Mesenchymal stem cell (in vitro differentiated cells and primary cell): ENCODE data around the gene SFMBT2.

Experiments
- DNase-seq: peaks from one replicate; pipeline ENCODE4 v3.0.0-alpha.2; 2013
- H2AFZ ChIP-seq: one replicate; pipeline ENCODE4 v1.6.1; 2013; ENCODE audit warnings: low read depth, mild to moderate bottlenecking, control low read depth, inconsistent platforms, low read length, moderate library complexity
- H2AK5ac ChIP-seq: 2 replicates; pipeline ENCODE4 v1.6.1; 2013; ENCODE audit warnings: low read length, moderate library complexity, mild to moderate bottlenecking, inconsistent platforms; ENCODE audit not compliant: severe bottlenecking
- H2BK120ac ChIP-seq: one replicate; pipeline ENCODE4 v1.6.1; 2013; ENCODE audit warnings: low read depth, mild to moderate bottlenecking, inconsistent platforms, low read length, moderate library complexity
- H2BK12ac ChIP-seq, 2 experiments: one replicate each; pipeline ENCODE4 v1.6.1; 2013; ENCODE audit warnings: inconsistent platforms in 2 of 2, low read length in 2 of 2, mild to moderate bottlenecking in 2 of 2, moderate library complexity in 2 of 2, control low read depth in 1 of 2
- H2BK15ac ChIP-seq: one replicate; pipeline ENCODE4 v1.6.1; 2013; ENCODE audit warnings: mild to moderate bottlenecking, low read depth, inconsistent platforms; ENCODE audit not compliant: poor library complexity, severe bottlenecking
- H2BK5ac ChIP-seq: 2 replicates; pipeline ENCODE4 v1.6.1; 2013; ENCODE audit warnings: low read depth, mild to moderate bottlenecking, low read length, control low read depth, inconsistent platforms; ENCODE audit not compliant: poor library complexity, severe bottlenecking
- H3K14ac ChIP-seq, 2 experiments: one replicate each; pipeline ENCODE4 v1.6.1; 2013; ENCODE audit warnings: inconsistent platforms in 2 of 2, low read length in 2 of 2, control low read depth in 1 of 2, mild to moderate bottlenecking in 1 of 2, moderate library complexity in 1 of 2
- H3K18ac ChIP-seq, 2 experiments: one replicate each; pipeline ENCODE4 v1.6.1; 2013; ENCODE audit warnings: inconsistent platforms in 2 of 2, low read length in 2 of 2, control low read depth in 1 of 2, low read depth in 1 of 2, mild to moderate bottlenecking in 1 of 2
- H3K23ac ChIP-seq, 2 experiments: one replicate each; pipeline ENCODE4 v1.6.1; 2013; ENCODE audit warnings: inconsistent platforms in 2 of 2, low read length in 2 of 2, mild to moderate bottlenecking in 2 of 2, moderate library complexity in 2 of 2, control low read depth in 1 of 2
- H3K27ac ChIP-seq: 2 replicates; pipeline ENCODE4 v1.5.1; 2013; ENCODE audit warnings: mild to moderate bottlenecking, moderate library complexity, low read length, control low read depth, inconsistent platforms; ENCODE audit not compliant: poor library complexity, severe bottlenecking
- H3K27me3 ChIP-seq, 2 experiments: 2 replicates each; pipeline versions ENCODE4 v1.6.1 to v1.7.0; 2013; ENCODE audit warnings: low read length in 2 of 2, mild to moderate bottlenecking in 2 of 2, moderate library complexity in 2 of 2, control low read depth in 1 of 2, inconsistent platforms in 1 of 2; ENCODE audit not compliant: control insufficient read depth in 1 of 2, insufficient read depth in 1 of 2
- H3K36me3 ChIP-seq, 2 experiments: 2 replicates each; pipeline versions ENCODE4 v1.6.1 to v1.7.0; 2013; ENCODE audit warnings: low read length in 2 of 2, control low read depth in 1 of 2, inconsistent platforms in 1 of 2, low read depth in 1 of 2, mild to moderate bottlenecking in 1 of 2; ENCODE audit not compliant: insufficient read depth in 2 of 2, control insufficient read depth in 1 of 2
- H3K4ac ChIP-seq, 2 experiments: one replicate each; pipeline ENCODE4 v1.6.1; 2013; ENCODE audit warnings: inconsistent platforms in 2 of 2, low read length in 2 of 2, mild to moderate bottlenecking in 2 of 2, moderate library complexity in 2 of 2, control low read depth in 1 of 2, low read depth in 1 of 2
- H3K4me1 ChIP-seq: 2 replicates; pipeline ENCODE4 v1.6.1; 2013; ENCODE audit warnings: low read depth, low read length, control low read depth; ENCODE audit not compliant: control insufficient read depth, insufficient read depth
- H3K4me2 ChIP-seq: 2 replicates; pipeline ENCODE4 v1.6.1; 2013; ENCODE audit warnings: low read length, mild to moderate bottlenecking, inconsistent platforms; ENCODE audit not compliant: poor library complexity, severe bottlenecking
- H3K4me3 ChIP-seq, 2 experiments: 2 replicates each; pipeline versions ENCODE4 v1.5.1 to v1.7.0; 2013; ENCODE audit warnings: low read length in 2 of 2, mild to moderate bottlenecking in 2 of 2, control low read depth in 1 of 2, low read depth in 1 of 2; ENCODE audit not compliant: insufficient read depth in 1 of 2
- H3K79me1 ChIP-seq: replicated peaks from 2 replicates; pipeline ENCODE4 v1.6.1; 2013; ENCODE audit warnings: mild to moderate bottlenecking, control low read depth, low read length, inconsistent platforms; ENCODE audit not compliant: poor library complexity, severe bottlenecking
- H3K9ac ChIP-seq: 2 replicates; pipeline ENCODE4 v1.7.0; 2013; ENCODE audit warnings: mild to moderate bottlenecking, low read length, moderate library complexity
- H3K9me3 ChIP-seq: 2 replicates; pipeline ENCODE4 v1.7.0; 2013; ENCODE audit warnings: mild to moderate bottlenecking, low read length; ENCODE audit not compliant: control insufficient read depth
- H4K8ac ChIP-seq: one replicate; pipeline ENCODE4 v1.6.1; 2013; ENCODE audit warnings: inconsistent platforms, mild to moderate bottlenecking, low read length, moderate library complexity
- H4K91ac ChIP-seq: one replicate; pipeline ENCODE4 v1.6.1; 2013; ENCODE audit warnings: mild to moderate bottlenecking, low read length, inconsistent platforms
- WGBS: methylation state at CpG from one replicate; pipeline ENCODE4 v1.1.7; 2013; ENCODE audit warnings: mixed read lengths; 5-methylcytosine and 5-hydroxymethylcytosine counted together

SFMBT2 gene

GRCh38 chr10:7365027-7365745 lies 45.6 kb downstream of the SFMBT2 start:
- Histone ChIP-seq H3K9me3 (no peaks in the 10 kb centered on the region), H3K4me3 (no peak overlapping the region)

GRCh38 chr10:7364474-7364873 lies 46.4 kb downstream of the SFMBT2 start:
- Histone ChIP-seq H2AFZ (peak overlapping the region; percentile 18), H3K36me3 (peaks cover 0 to 42% of the 10 kb centered on the region in 2 experiments), H3K27me3 (no peaks in the 10 kb centered on the region), H3K4me2 (no peak overlapping the region), H3K14ac (no peak overlapping the region), H3K23ac (no peak overlapping the region), H3K79me1 (no peaks in the 10 kb centered on the region), H2BK120ac (no peak overlapping the region), H3K4me1 (no peaks in the 10 kb centered on the region), H4K8ac (no peak overlapping the region), H4K91ac (no peak overlapping the region), H2BK5ac (no peak overlapping the region), H3K18ac (no peak overlapping the region), H3K9me3 (no peaks in the 10 kb centered on the region), H2AK5ac (no peak overlapping the region), H2BK12ac (no peak overlapping the region), H3K4me3 (no peak overlapping the region), H2BK15ac (no peak overlapping the region), H3K9ac (no peak overlapping the region), H3K27ac (no peak overlapping the region), H3K4ac (no peak overlapping the region)
- DNase-seq: no peak
- 80% methylated on average over 2 of the region's 6 CpGs for WGBS

More at GRCh38 chr10:7365027-7365745, 45.6 kb downstream of the SFMBT2 start:
- Histone ChIP-seq H3K18ac (no peak overlapping the region), H2AK5ac (no peak overlapping the region), H3K4ac (no peak overlapping the region), H4K8ac (no peak overlapping the region), H3K4me1 (no peaks in the 10 kb centered on the region), H2BK12ac (no peak overlapping the region), H3K27ac (no peak overlapping the region), H3K36me3 (peaks cover 0 to 45% of the 10 kb centered on the region in 2 experiments), H3K27me3 (no peaks in the 10 kb centered on the region), H3K23ac (no peak overlapping the region), H3K79me1 (no peaks in the 10 kb centered on the region), H2BK15ac (no peak overlapping the region), H2BK120ac (no peak overlapping the region), H2AFZ (no peak overlapping the region), H3K4me2 (no peak overlapping the region), H2BK5ac (no peak overlapping the region), H3K14ac (no peak overlapping the region), H4K91ac (no peak overlapping the region), H3K9ac (no peak overlapping the region)
- 88% methylated on average over 11 of the region's 11 CpGs for WGBS
- no peak for DNase-seq

- Histone ChIP-seq H3K36me3 (peaks cover 0 to 36% of the 10 kb centered on the region in 2 experiments), H3K79me1 (no peaks in the 10 kb centered on the region), H2AFZ (no peak overlapping the region), H2BK5ac (no peak overlapping the region), H3K4me2 (no peak overlapping the region), H3K14ac (no peak overlapping the region), H2BK120ac (no peak overlapping the region), H2BK15ac (no peak overlapping the region), H3K27ac (no peak overlapping the region), H3K4me3 (no peak overlapping the region), H4K91ac (no peak overlapping the region), H3K18ac (no peak overlapping the region), H3K4me1 (no peaks in the 10 kb centered on the region), H3K4ac (no peak overlapping the region), H3K23ac (no peak overlapping the region), H3K9ac (no peak overlapping the region), H4K8ac (no peak overlapping the region), H2AK5ac (no peak overlapping the region), H3K9me3 (no peaks in the 10 kb centered on the region), H2BK12ac (no peak overlapping the region), H3K27me3 (no peaks in the 10 kb centered on the region)
- 99% methylated on average over 6 of the region's 6 CpGs for WGBS
- DNase-seq: no peak
Observed at GRCh38 chr10:7363700-7364099, 47.1 kb downstream of the SFMBT2 start.

DNA sequence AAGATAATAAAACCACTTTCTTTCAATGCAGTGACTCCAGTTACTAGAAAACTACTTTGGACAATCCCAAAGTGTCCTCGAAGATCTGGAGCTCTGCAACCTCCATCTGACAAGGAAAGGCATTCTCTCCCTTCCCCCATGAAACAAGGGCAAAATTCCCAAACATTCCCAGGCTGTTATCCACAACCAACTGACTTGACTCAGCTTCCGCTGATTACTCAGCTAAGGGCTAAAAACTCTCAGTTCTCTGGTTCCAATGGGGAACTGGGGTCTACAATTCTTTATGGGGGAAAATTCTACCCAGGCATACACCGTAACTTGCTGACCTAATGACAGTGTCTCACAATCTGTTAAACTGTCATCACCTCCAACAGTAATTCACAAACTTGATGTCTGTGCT lies 48.4 kb downstream of the SFMBT2 start:
- no peak overlapping the region for H2BK12ac ChIP-seq
- no peak overlapping the region for H3K4me2 ChIP-seq
- H3K4me3 ChIP-seq: no peak overlapping the region
- no peak overlapping the region for H3K23ac ChIP-seq
- H2AK5ac ChIP-seq: no peak overlapping the region
- no peak for DNase-seq
- H3K27ac ChIP-seq: no peak overlapping the region
- no peak overlapping the region for H3K14ac ChIP-seq
- H3K4ac ChIP-seq: no peak overlapping the region
- no peak overlapping the region for H3K9ac ChIP-seq
- no peaks in the 10 kb centered on the region for H3K9me3 ChIP-seq
- H3K18ac ChIP-seq: no peak overlapping the region
- no peak overlapping the region for H2BK5ac ChIP-seq
- 76% methylated on average over 3 of the region's 3 CpGs for WGBS
- peaks cover 0 to 24% of the 10 kb centered on the region in 2 experiments for H3K36me3 ChIP-seq
- H3K27me3 ChIP-seq: no peaks in the 10 kb centered on the region
- H3K4me1 ChIP-seq: no peaks in the 10 kb centered on the region
- no peak overlapping the region for H2BK15ac ChIP-seq
- H4K8ac ChIP-seq: no peak overlapping the region
- no peak overlapping the region for H4K91ac ChIP-seq
- no peaks in the 10 kb centered on the region for H3K79me1 ChIP-seq
- H2BK120ac ChIP-seq: no peak overlapping the region
- no peak overlapping the region for H2AFZ ChIP-seq
